SK-N-SH (cell line): ENCODE data around the gene FAHD1. TPM values are rescaled to one million over a fixed set of nuclear protein-coding genes. Genes with fewer than 3 reads are reported as not detected.

Experiments used
- CTCF ChIA-PET: fragments of 300-600, 350-600 bp; formaldehyde crosslinking; extraction: SDS; loops from one replicate; lab custom pipeline; 2021; lab: Yijun Ruan, JAX
- POLR2A ChIA-PET: fragments of 350-600 bp; sonication (Branson Sonifier 250); formaldehyde crosslinking; extraction: SDS; loops from one replicate; lab custom pipeline; 2020; ENCODE audit warnings: antibody characterized with exemption, inconsistent platforms; lab: Yijun Ruan, JAX
- DNase-seq: peaks from one replicate; pipeline ENCODE4 v3.0.0; 2012
- H2AFZ ChIP-seq: fragments of 200-600 bp; sonication (generic); 2 replicates; pipeline ENCODE4 v1.8.1; 2016; ENCODE audit warnings: antibody characterized with exemption, mild to moderate bottlenecking, low read depth
- H3F3A ChIP-seq: fragments of 200-600 bp; sonication (generic); replicated peaks from 2 replicates; pipeline ENCODE3; 2016; ENCODE audit warnings: antibody characterized with exemption, mild to moderate bottlenecking; ENCODE audit not compliant: insufficient read depth
- H3K27ac ChIP-seq, 2 experiments: fragments of 200-500 bp in 1 of 2; fragments of 200-600 bp in 1 of 2; sonication (Bioruptor generic) in 1 of 2; sonication (generic), shearing (Covaris generic) in 1 of 2; 2 replicates each; pipeline versions ENCODE4 v1.5.1 to v1.6.1; 2014 to 2016; ENCODE audit warnings: low read depth in 2 of 2, inconsistent platforms in 1 of 2, low read length in 1 of 2, mild to moderate bottlenecking in 1 of 2, mixed read lengths in 1 of 2
- H3K27me3 ChIP-seq: fragments of 200-600 bp; sonication (generic), shearing (Covaris generic); 2 replicates; pipeline ENCODE4 v1.6.1; 2016; ENCODE audit warnings: mixed run types; ENCODE audit not compliant: insufficient read depth
- H3K36me3 ChIP-seq, 2 experiments: fragments of 200-500 bp in 1 of 2; fragments of 200-600 bp in 1 of 2; sonication (Bioruptor generic) in 1 of 2; sonication (generic) in 1 of 2; replicated peaks in 1 of 2; 2 replicates each; pipeline versions ENCODE3 to v1.5.1; 2014 to 2016; ENCODE audit warnings: low read length in 1 of 2, mild to moderate bottlenecking in 1 of 2; ENCODE audit not compliant: insufficient read depth in 2 of 2, control insufficient read depth in 1 of 2
- H3K4me1 ChIP-seq, 2 experiments: fragments of 200-500 bp in 1 of 2; fragments of 200-600 bp in 1 of 2; sonication (Bioruptor generic) in 1 of 2; sonication (generic), shearing (Covaris generic) in 1 of 2; 2 replicates each; pipeline versions ENCODE4 v1.5.1 to v1.6.1; 2014 to 2016; ENCODE audit warnings: low read depth in 1 of 2, low read length in 1 of 2, mixed run types in 1 of 2; ENCODE audit not compliant: insufficient read depth in 2 of 2, control insufficient read depth in 1 of 2
- H3K4me2 ChIP-seq: fragments of 200-600 bp; sonication (generic), shearing (Covaris generic); 2 replicates; pipeline ENCODE4 v1.6.1; 2017; ENCODE audit warnings: mixed run types
- H3K4me3 ChIP-seq, 2 experiments: fragments of 200-500 bp in 1 of 2; fragments of 200-600 bp in 1 of 2; sonication (Bioruptor generic) in 1 of 2; sonication (generic), shearing (Covaris generic) in 1 of 2; 2 replicates each; pipeline versions ENCODE4 v1.5.1 to v1.8.1; 2014 to 2016; ENCODE audit warnings: low read depth in 2 of 2, inconsistent platforms in 1 of 2, low read length in 1 of 2, mild to moderate bottlenecking in 1 of 2, mixed read lengths in 1 of 2, moderate library complexity in 1 of 2
- H3K79me2 ChIP-seq: fragments of 200-600 bp; sonication (generic); 2 replicates; pipeline ENCODE4 v1.8.1; 2017; ENCODE audit warnings: mild to moderate bottlenecking; ENCODE audit not compliant: insufficient read depth
- H3K9ac ChIP-seq: fragments of 200-600 bp; sonication (generic); 2 replicates; pipeline ENCODE4 v1.6.1; 2017; ENCODE audit warnings: mixed run types
- H3K9me2 ChIP-seq: fragments of 200-600 bp; sonication (generic); 2 replicates; pipeline ENCODE4 v1.6.1; 2017; ENCODE audit warnings: mixed run types
- H3K9me3 ChIP-seq: fragments of 200-600 bp; sonication (generic); 2 replicates; pipeline ENCODE4 v1.6.1; 2017; ENCODE audit warnings: mixed run types, mild to moderate bottlenecking, moderate library complexity
- H4K20me1 ChIP-seq: fragments of 200-600 bp; sonication (generic); 2 replicates; pipeline ENCODE4 v1.6.1; 2017; ENCODE audit warnings: mild to moderate bottlenecking, mixed run types; ENCODE audit not compliant: insufficient read depth
- CHD2 ChIP-seq: fragments of 150-350 bp; IDR thresholded peaks from 2 replicates; pipeline ENCODE4 v1.6.1; 2018; ENCODE audit warnings: low read length; ENCODE audit not compliant: partially characterized antibody
- CTCF ChIP-seq: fragments of 200-600 bp; sonication (generic); IDR thresholded peaks from 2 replicates; pipeline ENCODE4 v1.6.1; 2017; ENCODE audit warnings: antibody characterized with exemption, mild to moderate bottlenecking, moderate library complexity
- EP300 ChIP-seq, 2 experiments: IDR thresholded peaks; 2 replicates each; pipeline versions ENCODE4 v1.4.0 to v1.6.1; 2012; ENCODE audit warnings: borderline replicate concordance in 1 of 2, low read depth in 1 of 2, low read length in 1 of 2
- FOSL2 ChIP-seq: IDR thresholded peaks from 2 replicates; pipeline ENCODE4 v1.4.0; 2012; ENCODE audit warnings: low read depth, mild to moderate bottlenecking, moderate library complexity, borderline replicate concordance
- FOXJ3 ChIP-seq: sonication (generic); formaldehyde crosslinking; IDR thresholded peaks from 2 replicates; pipeline ENCODE4 v1.5.1; 2020; ENCODE audit warnings: mild to moderate bottlenecking, missing genetic modification reagents
- FOXM1 ChIP-seq: IDR thresholded peaks from 2 replicates; pipeline ENCODE4 v1.4.0; 2012; ENCODE audit warnings: low read depth, mild to moderate bottlenecking
- GATA2 ChIP-seq: sonication (generic); formaldehyde crosslinking; IDR thresholded peaks from 2 replicates; pipeline ENCODE4 v1.5.0; 2020; ENCODE audit warnings: mild to moderate bottlenecking, missing genetic modification reagents
- IRF3 ChIP-seq: fragments of 150-350 bp; IDR thresholded peaks from 2 replicates; pipeline ENCODE4 v1.6.1; 2016; ENCODE audit warnings: mild to moderate bottlenecking, low read depth, low read length
- MEF2A ChIP-seq: IDR thresholded peaks from 2 replicates; pipeline ENCODE4 v1.4.0; 2012; ENCODE audit warnings: low read depth, borderline replicate concordance
- MXI1 ChIP-seq: IDR thresholded peaks from 2 replicates; pipeline ENCODE4 v1.6.1; 2012; ENCODE audit warnings: mild to moderate bottlenecking, low read depth, low read length, improper control_type of control experiment
- NFIC ChIP-seq: IDR thresholded peaks from 2 replicates; pipeline ENCODE4 v1.4.0; 2012; ENCODE audit warnings: borderline replicate concordance
- PBX3 ChIP-seq: IDR thresholded peaks from 2 replicates; pipeline ENCODE4; 2012
- POLR2AphosphoS5 ChIP-seq: IDR thresholded peaks from 2 replicates; pipeline ENCODE4 v1.6.1; 2012; ENCODE audit warnings: low read depth, low read length
- RAD21 ChIP-seq: IDR thresholded peaks from 2 replicates; pipeline ENCODE4 v1.6.1; 2012; ENCODE audit warnings: mild to moderate bottlenecking, low read length
- RCOR1 ChIP-seq: fragments of 150-350 bp; IDR thresholded peaks from 2 replicates; pipeline ENCODE4 v1.6.1; 2017; ENCODE audit warnings: antibody characterized with exemption, low read length
- REST ChIP-seq: IDR thresholded peaks from 2 replicates; pipeline ENCODE4 v1.6.1; 2012; ENCODE audit warnings: mild to moderate bottlenecking, low read depth, low read length, moderate library complexity
- USF1 ChIP-seq: IDR thresholded peaks from 2 replicates; pipeline ENCODE4 v1.4.0; 2012; ENCODE audit warnings: low read depth, borderline replicate concordance
- USF2 ChIP-seq: fragments of 150-350 bp; IDR thresholded peaks from 2 replicates; pipeline ENCODE4 v1.6.1; 2017; ENCODE audit warnings: antibody characterized with exemption, low read length, low read depth, borderline replicate concordance
- whole genome bisulfite sequencing: methylation state at CpG from one replicate; pipeline ENCODE4 v1.1.6; 2017; ENCODE audit warnings: low lambda C conversion rate; 5-methylcytosine and 5-hydroxymethylcytosine counted together
- polyA plus RNA-seq, 3 experiments: library from polyadenylated mRNA; depleted of rRNA; stranded (reverse); fragments of >200 nt; gene quantifications; 2 replicates each; pipeline ENCODE4 v1.2.3, GENCODE V29; 2012

The FAHD1 gene
- polyA plus RNA-seq, 1 of the 3 experiments (the other 2 are of a cell fraction), result 59.0 TPM

GRCh38 chr16:1786242-1787055 lies 40.6 kb upstream of the FAHD1 start:
- POLR2A ChIA-PET, result no interaction called here
- Histone ChIP-seq H3K4me3 (no peak overlapping the region), H3K9me3 (no peaks in the 10 kb centered on the region), H3K9me2 (no peaks in the 10 kb centered on the region), H3K79me2 (peaks cover 45% of the 10 kb centered on the region), H3K27me3 (no peaks in the 10 kb centered on the region), H3K9ac (no peak overlapping the region), H2AFZ (no peak overlapping the region), H4K20me1 (peaks cover 6% of the 10 kb centered on the region; the same call in 1 of the 2 replicates), H3K4me1 (peaks cover 0 to 3% of the 10 kb centered on the region in 2 experiments; a peak in 1 of 4 replicates), H3K27ac (no peak overlapping the region), H3F3A (peaks cover 3% of the 10 kb centered on the region), H3K4me2 (no peak overlapping the region), H3K36me3 (peaks cover 0 to 41% of the 10 kb centered on the region in 2 experiments)
- WGBS, result 95% methylated on average over 13 of the region's 51 CpGs
- CTCF ChIA-PET, result no interaction called here
- no peak for DNase-seq
- TF ChIP-seq MEF2A (no peak), IRF3 (no peak), CTCF (no peak)

GRCh38 chr16:1787056-1787321 lies 40.0 kb upstream of the FAHD1 start:
- Histone ChIP-seq H3F3A (peaks cover 3% of the 10 kb centered on the region), H2AFZ (no peak overlapping the region), H3K79me2 (peaks cover 41% of the 10 kb centered on the region), H3K27ac (no peak overlapping the region), H3K4me2 (no peak overlapping the region), H3K9me3 (no peaks in the 10 kb centered on the region), H3K36me3 (peaks cover 0 to 45% of the 10 kb centered on the region in 2 experiments), H3K9me2 (no peaks in the 10 kb centered on the region), H3K27me3 (no peaks in the 10 kb centered on the region), H3K4me3 (no peak overlapping the region), H3K4me1 (no peaks in the 10 kb centered on the region; a peak in 1 of 4 replicates), H3K9ac (no peak overlapping the region), H4K20me1 (peaks cover 6% of the 10 kb centered on the region; the same call in 1 of the 2 replicates)
- DNase-seq, result no peak
- 60% methylated on average over 1 of the region's 6 CpGs for WGBS
- POLR2A ChIA-PET, result no interaction called here
- CTCF ChIA-PET, result no interaction called here
- no peak for TF ChIP-seq RCOR1
- TF ChIP-seq CHD2, result no peak
- TF ChIP-seq EP300 (IDR thresholded peaks at IDR 0.05; ENCODE audit: borderline replicate concordance in 1 of 2, low read depth in 1 of 2, low read length in 1 of 2), result no peak
- TF ChIP-seq POLR2AphosphoS5, result no peak
- TF ChIP-seq FOXJ3, result no peak
- TF ChIP-seq MXI1, result no peak
- no peak for TF ChIP-seq FOSL2
- no peak for TF ChIP-seq FOXM1
- no peak for TF ChIP-seq NFIC
- no peak for TF ChIP-seq RAD21
- TF ChIP-seq GATA2 (CRISPR knock-in tag), result no peak
- no peak for TF ChIP-seq REST
- TF ChIP-seq USF1, result no peak
- TF ChIP-seq PBX3, result no peak
- TF ChIP-seq USF2, result no peak
